WTC11 (cell line): ENCODE data around the gene NRXN3.

Experiments
- NFE2L1 ChIP-seq: sonication (generic); formaldehyde crosslinking; IDR thresholded peaks from 2 replicates; pipeline ENCODE4 v1.8.1; 2023; ENCODE audit warnings: missing genetic modification reagents
- NFYB ChIP-seq: sonication (generic); formaldehyde crosslinking; conservative IDR thresholded peaks from 2 replicates; pipeline ENCODE4 v1.8.0; 2022; ENCODE audit warnings: low read depth, missing genetic modification reagents
- ZNF232 ChIP-seq: sonication (generic); formaldehyde crosslinking; IDR thresholded peaks from 2 replicates; pipeline ENCODE4 v1.8.0; 2022; ENCODE audit warnings: mild to moderate bottlenecking, missing genetic modification reagents

GRCh38 chr14:78835909-78836308 is 665.7 kb downstream of the NRXN3 start:
- TF ChIP-seq NFYB (CRISPR knock-in tag) = no peak
- no peak for TF ChIP-seq NFE2L1 (CRISPR knock-in tag)
- no peak for TF ChIP-seq ZNF232 (CRISPR knock-in tag)
